Measurements from ENCODE around the gene TMCO4. TPM values are rescaled to one million over a fixed set of nuclear protein-coding genes. Genes with fewer than 3 reads are reported as not detected.

Gene TMCO4
- total and polyA plus RNA-seq, 2 donors (not counting 3 experiments of a cell fraction or from before 2014, with no cell fraction given) = 7.6 to 10.3 TPM

GRCh38 chr1:19772053-19772452 is 27.7 kb downstream of the TMCO4 start:
- ChIA-PET POLR2A (no interaction called here), CTCF (no interaction called here)
- H4K20me1 ChIP-seq (replicated peaks; ENCODE audit: control insufficient read depth, extremely low read depth, insufficient read depth, low read length) = no peaks in the 10 kb centered on the region
- no peak overlapping the region for H3K9ac ChIP-seq (replicated peaks; ENCODE audit: extremely low read depth, insufficient read depth, low read length)
- H3K4me2 ChIP-seq (ENCODE audit: insufficient read depth, low read length) = no peak overlapping the region
- no peak overlapping the region for H2AFZ ChIP-seq (ENCODE audit: low read depth, low read length)
- FAIRE-seq = no peak
- H3K4me3 ChIP-seq (replicated peaks in 1 of 3; ENCODE audit: insufficient read depth in 1 of 3, low read depth in 1 of 3, low read length in 3 of 3) = no peak overlapping the region
- no peaks in the 10 kb centered on the region for H3K27me3 ChIP-seq (ENCODE audit: control insufficient read depth in 2 of 2, insufficient read depth in 2 of 2, low read length in 2 of 2)
- no peaks in the 10 kb centered on the region for H3K79me2 ChIP-seq (ENCODE audit: control insufficient read depth, insufficient read depth, low read length)
- no peaks in the 10 kb centered on the region for H3K9me3 ChIP-seq (replicated peaks; ENCODE audit: control insufficient read depth, insufficient read depth, low read length)
- intact Hi-C loops (cut with micrococcal nuclease) = no loop called here
- H3K4me1 ChIP-seq (ENCODE audit: control insufficient read depth, extremely low read depth, insufficient read depth, low read length) = no peaks in the 10 kb centered on the region
- H3K27ac ChIP-seq (ENCODE audit: insufficient read depth, low read depth, low read length) = no peak overlapping the region
- no peaks in the 10 kb centered on the region for H3K36me3 ChIP-seq (ENCODE audit: control insufficient read depth in 2 of 2, extremely low read depth in 1 of 2, insufficient read depth in 2 of 2, low read length in 2 of 2)
- no TSS peak for BruUV-seq (replicated peaks)
- TF ChIP-seq JUN (IDR thresholded peaks at IDR 0.05; ENCODE audit: borderline replicate concordance, insufficient read depth, insufficient read length, low read depth) = no peak
- no peaks in the 10 kb centered on the region for H3K9me1 ChIP-seq (replicated peaks; ENCODE audit: control insufficient read depth, extremely low read depth, insufficient read depth, low read length)
- dilution Hi-C loops (cut with MboI; ENCODE audit: extremely low pct_ligation_motif_present, low sequenced_read_pairs) = no loop called here
- no peak for DNase-seq (ENCODE audit: low read depth, low spot score)

DNA sequence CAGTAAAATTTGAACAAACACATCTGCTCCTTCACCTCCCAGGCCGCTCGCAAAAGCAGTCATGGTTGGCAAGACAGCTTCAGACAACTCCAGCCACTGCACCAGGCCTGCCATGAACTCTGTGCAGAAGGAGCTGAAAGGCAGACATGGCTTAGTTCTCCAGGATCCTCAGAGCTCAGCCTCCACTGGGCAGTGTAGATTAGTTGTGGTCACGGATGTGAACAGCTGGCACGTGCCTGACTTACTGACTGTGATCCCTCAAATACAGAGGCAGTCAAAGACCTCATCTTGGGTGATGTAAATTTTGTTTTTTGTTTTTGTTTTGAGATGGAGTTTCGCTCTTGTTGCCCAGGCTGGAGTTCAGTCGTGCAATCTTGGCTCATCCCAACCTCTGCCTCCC is 28.4 kb downstream of the TMCO4 start:
- H3K4me2 ChIP-seq (ENCODE audit: insufficient read depth, low read length) = no peak overlapping the region
- ChIA-PET POLR2A (no interaction called here), CTCF (interaction anchor here (0.7 to 1.4 kb wide), 2 partner anchors 9 to 10 kb away, joined by 3 to 5 read pairs; no protein-coding TSS in a partner anchor)
- no TSS peak for BruUV-seq (replicated peaks)
- H3K4me1 ChIP-seq (ENCODE audit: control insufficient read depth, extremely low read depth, insufficient read depth, low read length) = peaks cover 3% of the 10 kb centered on the region
- no peaks in the 10 kb centered on the region for H3K36me3 ChIP-seq (ENCODE audit: control insufficient read depth in 2 of 2, extremely low read depth in 1 of 2, insufficient read depth in 2 of 2, low read length in 2 of 2)
- H4K20me1 ChIP-seq (replicated peaks; ENCODE audit: control insufficient read depth, extremely low read depth, insufficient read depth, low read length) = no peaks in the 10 kb centered on the region
- no peak for DNase-seq (ENCODE audit: low read depth, low spot score)
- H3K27ac ChIP-seq (ENCODE audit: insufficient read depth, low read depth, low read length) = no peak overlapping the region
- H3K9ac ChIP-seq (replicated peaks; ENCODE audit: extremely low read depth, insufficient read depth, low read length) = no peak overlapping the region
- dilution Hi-C loops (cut with MboI; ENCODE audit: extremely low pct_ligation_motif_present, low sequenced_read_pairs) (no loop called here), intact Hi-C loops (cut with micrococcal nuclease) (no loop called here)
- no peaks in the 10 kb centered on the region for H3K27me3 ChIP-seq (ENCODE audit: control insufficient read depth in 2 of 2, insufficient read depth in 2 of 2, low read length in 2 of 2)
- H3K9me1 ChIP-seq (replicated peaks; ENCODE audit: control insufficient read depth, extremely low read depth, insufficient read depth, low read length) = no peaks in the 10 kb centered on the region
- no peak for FAIRE-seq
- TF ChIP-seq GATA2 (IDR thresholded peaks at IDR 0.05; ENCODE audit: insufficient read depth, insufficient read length, low read depth, low read length) = no peak
- no peak for TF ChIP-seq POLR2AphosphoS5 (IDR thresholded peaks at IDR 0.05; ENCODE audit: insufficient read depth, low read depth, low read length)
- TF ChIP-seq EZH2 (IDR thresholded peaks at IDR 0.05; ENCODE audit: borderline replicate concordance, low read depth, low read length, severe bottlenecking) = no peak
- H3K79me2 ChIP-seq (ENCODE audit: control insufficient read depth, insufficient read depth, low read length) = no peaks in the 10 kb centered on the region
- no peak overlapping the region for H3K4me3 ChIP-seq (replicated peaks in 1 of 3; ENCODE audit: insufficient read depth in 1 of 3, low read depth in 1 of 3, low read length in 3 of 3)
- no peaks in the 10 kb centered on the region for H3K9me3 ChIP-seq (replicated peaks; ENCODE audit: control insufficient read depth, insufficient read depth, low read length)
- no peak overlapping the region for H2AFZ ChIP-seq (ENCODE audit: low read depth, low read length)
